SU-DHL-6 (cell line): ENCODE data around the gene UBAC2.

Source experiments
- EZH2phosphoT487 ChIP-seq: fragments of 200-600 bp; sonication (generic), shearing (Covaris generic); conservative IDR thresholded peaks from 2 replicates; pipeline ENCODE4 v1.6.1; 2018; ENCODE audit warnings: mild to moderate bottlenecking, antibody characterized with exemption, low read length, moderate library complexity, mixed read lengths
- TF ChIP-seq, protein P1 (sequence below): fragments of 200-600 bp; sonication (generic); IDR thresholded peaks from one replicate; pipeline ENCODE4 v1.5.1; 2017; ENCODE audit warnings: antibody characterized with exemption, mild to moderate bottlenecking, low read length, moderate library complexity; ENCODE audit not compliant: insufficient read depth, poor library complexity, severe bottlenecking

GRCh38 chr13:99172951-99173350, 27.7 kb upstream of the UBAC2 start:
- TF ChIP-seq, protein P1, sequence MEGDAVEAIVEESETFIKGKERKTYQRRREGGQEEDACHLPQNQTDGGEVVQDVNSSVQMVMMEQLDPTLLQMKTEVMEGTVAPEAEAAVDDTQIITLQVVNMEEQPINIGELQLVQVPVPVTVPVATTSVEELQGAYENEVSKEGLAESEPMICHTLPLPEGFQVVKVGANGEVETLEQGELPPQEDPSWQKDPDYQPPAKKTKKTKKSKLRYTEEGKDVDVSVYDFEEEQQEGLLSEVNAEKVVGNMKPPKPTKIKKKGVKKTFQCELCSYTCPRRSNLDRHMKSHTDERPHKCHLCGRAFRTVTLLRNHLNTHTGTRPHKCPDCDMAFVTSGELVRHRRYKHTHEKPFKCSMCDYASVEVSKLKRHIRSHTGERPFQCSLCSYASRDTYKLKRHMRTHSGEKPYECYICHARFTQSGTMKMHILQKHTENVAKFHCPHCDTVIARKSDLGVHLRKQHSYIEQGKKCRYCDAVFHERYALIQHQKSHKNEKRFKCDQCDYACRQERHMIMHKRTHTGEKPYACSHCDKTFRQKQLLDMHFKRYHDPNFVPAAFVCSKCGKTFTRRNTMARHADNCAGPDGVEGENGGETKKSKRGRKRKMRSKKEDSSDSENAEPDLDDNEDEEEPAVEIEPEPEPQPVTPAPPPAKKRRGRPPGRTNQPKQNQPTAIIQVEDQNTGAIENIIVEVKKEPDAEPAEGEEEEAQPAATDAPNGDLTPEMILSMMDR, result no peak
- TF ChIP-seq EZH2phosphoT487, result no peak
